ENCODE data around the gene POLD4. TPM values are rescaled to one million over a fixed set of nuclear protein-coding genes. Genes with fewer than 3 reads are reported as not detected.

POLD4 gene
- total RNA-seq, 1 experiment from 2014 or later: 19.5 TPM

GRCh38 chr11:67308031-67308866, 45.1 kb downstream of the POLD4 start:
- Histone ChIP-seq H2AK5ac (ENCODE audit: insufficient read length, low read length) (no peak overlapping the region), H3K9me3 (ENCODE audit: control insufficient read depth, low read depth, low read length) (no peaks in the 10 kb centered on the region), H2BK20ac (ENCODE audit: low read depth, low read length, poor library complexity, severe bottlenecking) (no peak overlapping the region), H3K4me1 (ENCODE audit: insufficient read depth, low read length) (no peaks in the 10 kb centered on the region), H3K4ac (ENCODE audit: low read depth, low read length) (no peak overlapping the region), H3K79me1 (ENCODE audit: insufficient read depth, low read depth, low read length, poor library complexity, severe bottlenecking) (no peaks in the 10 kb centered on the region), H3K9ac (ENCODE audit: extremely low read depth, insufficient read length, low read length) (no peak overlapping the region), H3K79me2 (ENCODE audit: insufficient read depth, low read length) (no peaks in the 10 kb centered on the region), H2BK5ac (ENCODE audit: insufficient read length, low read length) (no peak overlapping the region), H3K27ac (ENCODE audit: insufficient read length, low read depth, low read length) (no peak overlapping the region), H2AFZ (ENCODE audit: low read length) (no peak overlapping the region), H3K27me3 (ENCODE audit: insufficient read depth, low read length) (no peaks in the 10 kb centered on the region), H3K4me2 (ENCODE audit: insufficient read depth, insufficient read length, low read length) (no peak overlapping the region), H3K18ac (ENCODE audit: insufficient read length, low read depth, low read length) (no peak overlapping the region), H4K91ac (ENCODE audit: insufficient read length, low read depth, low read length) (no peak overlapping the region), H3K14ac (ENCODE audit: insufficient read depth, low read length) (no peak overlapping the region), H3K23ac (ENCODE audit: insufficient read length, low read depth, low read length) (no peak overlapping the region), H4K8ac (replicated peaks; ENCODE audit: insufficient read length, low read depth, low read length) (no peak overlapping the region), H3K23me2 (ENCODE audit: insufficient read length, low read depth, low read length, poor library complexity, severe bottlenecking) (peaks cover 7% of the 10 kb centered on the region), H3T11ph (ENCODE audit: low read length) (no peak overlapping the region), H2BK15ac (ENCODE audit: low read depth, low read length) (no peak overlapping the region), H2BK12ac (ENCODE audit: insufficient read length, low read depth, low read length) (no peak overlapping the region), H2BK120ac (ENCODE audit: low read depth, low read length, poor library complexity, severe bottlenecking) (no peak overlapping the region), H4K5ac (ENCODE audit: insufficient read length, low read depth, low read length) (no peak overlapping the region), H4K20me1 (ENCODE audit: control insufficient read depth, insufficient read depth, insufficient read length) (no peaks in the 10 kb centered on the region), H3K56ac (ENCODE audit: insufficient read length, low read depth, low read length) (no peak overlapping the region)
- no peaks in the 10 kb centered on the region for H3K9me3 Mint-ChIP-seq
- H3K4me1 Mint-ChIP-seq: peaks cover 4 to 7% of the 10 kb centered on the region in 2 experiments; a peak in 3 of 4 replicates
- H3K4me3 Mint-ChIP-seq: no peak overlapping the region
- peaks cover 6% of the 10 kb centered on the region for H3K27me3 Mint-ChIP-seq (ENCODE audit: low read depth)
- peaks cover 0 to 23% (median 8%) of the 10 kb centered on the region in 3 experiments; a peak in 4 of 7 replicates for H3K36me3 Mint-ChIP-seq (ENCODE audit: insufficient read depth in 1 of 3, low read depth in 3 of 3)
- H3K27ac Mint-ChIP-seq: no peak overlapping the region
- WGBS (ENCODE audit: extremely low coverage, insufficient read length, low lambda C conversion rate): no CpG with 5 or more reads among the region's 20 CpGs
- no peak for TF ChIP-seq CTCF (conservative IDR thresholded peaks at IDR 0.05)
- no peak for DNase-seq

All from H9 (cell line).